GM10248 (cell line): ENCODE data around the gene PTPRF.

Source experiments
- CTCF ChIA-PET: fragments of 300-600 bp; sonication (Branson Sonifier 250); formaldehyde crosslinking; extraction: SDS; loops from one replicate; lab custom pipeline; 2021; ENCODE audit warnings: antibody characterized with exemption; lab: Yijun Ruan, JAX
- POLR2A ChIA-PET: fragments of 350-650 bp; sonication (Branson Sonifier 250); formaldehyde crosslinking; extraction: SDS; loops from one replicate; lab custom pipeline; 2020; ENCODE audit warnings: antibody characterized with exemption; lab: Yijun Ruan, JAX
- DNase-seq: peaks from one replicate; pipeline ENCODE4 v3.0.0; 2012; ENCODE audit errors: extremely low spot score
- CTCF ChIP-seq: IDR thresholded peaks from 2 replicates; pipeline ENCODE4 v1.5.1; 2012; ENCODE audit warnings: mild to moderate bottlenecking, low read depth; ENCODE audit errors: extremely low read depth, missing control alignments, control extremely low read depth

PTPRF gene

GRCh38 chr1:43536196-43536863 lies 5.6 kb downstream of the PTPRF start:
- no peak for DNase-seq
- CTCF ChIA-PET = interaction anchor here (1.4 kb wide), 1 partner anchor 12 kb away, joined by 3 read pairs; no protein-coding TSS in a partner anchor
- no peak for TF ChIP-seq CTCF
- POLR2A ChIA-PET = no interaction called here

- TF ChIP-seq CTCF = no peak
- CTCF ChIA-PET = interaction anchor here (1.4 to 1.8 kb wide), 2 partner anchors 12 to 398 kb away, joined by 3 to 8 read pairs; no protein-coding TSS in a partner anchor
- no peak for DNase-seq
- POLR2A ChIA-PET = no interaction called here
These were observed 6.2 kb downstream of the PTPRF start for GRCh38 chr1:43536864-43537358.

- ChIA-PET CTCF (interaction anchor here (1.4 to 1.8 kb wide), 3 partner anchors 8 to 397 kb away, joined by 3 to 8 read pairs (median 4); no protein-coding TSS in a partner anchor), POLR2A (no interaction called here)
- DNase-seq = no peak
- TF ChIP-seq CTCF = no peak
These were observed 6.9 kb downstream of the PTPRF start for GRCh38 chr1:43537423-43538142.

GRCh38 chr1:43538143-43538487 lies 7.4 kb downstream of the PTPRF start:
- TF ChIP-seq CTCF = no peak
- ChIA-PET POLR2A (no interaction called here), CTCF (interaction anchor here (1.7 to 1.8 kb wide), 2 partner anchors 8 to 397 kb away, joined by 4 to 8 read pairs; no protein-coding TSS in a partner anchor)
- DNase-seq = no peak

GRCh38 chr1:43538969-43539368 lies 8.3 kb downstream of the PTPRF start:
- no peak for DNase-seq
- ChIA-PET CTCF (interaction anchor here (1.2 to 1.7 kb wide), 3 partner anchors 9 to 396 kb away, joined by 4 to 5 read pairs (median 5); no protein-coding TSS in a partner anchor), POLR2A (no interaction called here)
- TF ChIP-seq CTCF = no peak

GRCh38 chr1:43539726-43540434 lies 9.2 kb downstream of the PTPRF start:
- no peak for DNase-seq
- ChIA-PET POLR2A (no interaction called here), CTCF (interaction anchor here (1.2 to 1.4 kb wide), 2 partner anchors 10 to 395 kb away, joined by 5 read pairs; no protein-coding TSS in a partner anchor)
- no peak for TF ChIP-seq CTCF
